Cardiac fibroblast (primary cell): ENCODE data around the gene MYO16.

Experiments used
- DNase-seq, 2 donors: peaks; one replicate each; pipeline versions ENCODE4 v3.0.0 to v3.0.0-alpha.2; 2010; ENCODE audit warnings: low read depth in 2 of 2
- H3K4me3 ChIP-seq, 2 donors: replicated peaks in 1 of 2; 1 replicate in 1 of 2; 2 replicates in 1 of 2; pipeline ENCODE4 v1.5.1; 2011; ENCODE audit warnings: low read depth in 2 of 2, low read length in 2 of 2, mild to moderate bottlenecking in 2 of 2, moderate library complexity in 1 of 2
- TF ChIP-seq, protein P1 (sequence below): IDR thresholded peaks from one replicate; pipeline ENCODE4 v1.5.1; 2011; ENCODE audit warnings: low read depth, mild to moderate bottlenecking, low read length, inconsistent platforms

The MYO16 gene

DNA sequence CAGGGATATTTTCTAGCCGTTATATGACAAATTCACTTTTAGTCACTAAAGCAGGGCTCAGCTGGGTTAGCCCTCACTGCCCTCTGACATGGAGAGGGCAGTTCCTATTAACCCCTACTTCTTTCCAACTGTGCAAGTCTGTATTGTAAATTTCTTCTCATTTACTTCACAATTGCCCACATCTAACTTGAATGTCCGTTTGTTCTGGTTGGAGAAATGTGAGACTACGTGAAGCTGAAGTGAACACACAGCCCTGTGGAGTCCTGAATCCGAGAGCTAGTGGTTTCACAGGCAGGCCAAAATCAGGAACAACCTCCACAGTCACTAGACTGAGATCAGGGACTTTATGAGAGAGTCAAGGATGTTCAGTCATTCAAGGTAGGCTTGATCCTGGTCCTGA lies 4.4 kb upstream of the MYO16 start:
- H3K4me3 ChIP-seq = no peak overlapping the region
- TF ChIP-seq, protein P1, sequence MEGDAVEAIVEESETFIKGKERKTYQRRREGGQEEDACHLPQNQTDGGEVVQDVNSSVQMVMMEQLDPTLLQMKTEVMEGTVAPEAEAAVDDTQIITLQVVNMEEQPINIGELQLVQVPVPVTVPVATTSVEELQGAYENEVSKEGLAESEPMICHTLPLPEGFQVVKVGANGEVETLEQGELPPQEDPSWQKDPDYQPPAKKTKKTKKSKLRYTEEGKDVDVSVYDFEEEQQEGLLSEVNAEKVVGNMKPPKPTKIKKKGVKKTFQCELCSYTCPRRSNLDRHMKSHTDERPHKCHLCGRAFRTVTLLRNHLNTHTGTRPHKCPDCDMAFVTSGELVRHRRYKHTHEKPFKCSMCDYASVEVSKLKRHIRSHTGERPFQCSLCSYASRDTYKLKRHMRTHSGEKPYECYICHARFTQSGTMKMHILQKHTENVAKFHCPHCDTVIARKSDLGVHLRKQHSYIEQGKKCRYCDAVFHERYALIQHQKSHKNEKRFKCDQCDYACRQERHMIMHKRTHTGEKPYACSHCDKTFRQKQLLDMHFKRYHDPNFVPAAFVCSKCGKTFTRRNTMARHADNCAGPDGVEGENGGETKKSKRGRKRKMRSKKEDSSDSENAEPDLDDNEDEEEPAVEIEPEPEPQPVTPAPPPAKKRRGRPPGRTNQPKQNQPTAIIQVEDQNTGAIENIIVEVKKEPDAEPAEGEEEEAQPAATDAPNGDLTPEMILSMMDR = no peak

DNA sequence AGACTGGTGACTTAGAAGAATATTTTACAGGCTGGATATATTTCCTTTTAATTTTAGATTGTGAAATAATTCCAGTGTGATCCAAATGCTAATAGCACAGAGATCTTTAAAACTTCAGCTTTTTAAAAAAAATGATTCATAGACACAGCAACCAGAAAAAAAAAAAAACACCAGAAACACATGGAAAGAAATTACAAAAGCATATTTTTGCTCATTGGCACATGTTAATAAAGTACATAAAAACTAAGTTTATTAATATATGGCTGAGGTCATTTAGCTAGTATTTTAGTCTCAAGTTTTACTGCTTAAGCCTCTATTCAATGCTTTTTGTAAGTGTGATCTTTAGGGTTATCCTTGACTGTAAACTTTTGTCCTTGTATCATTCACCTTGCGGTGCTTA lies 577 bp downstream of the MYO16 start:
- H3K4me3 ChIP-seq = no peak overlapping the region
- TF ChIP-seq, protein P1 = no peak
- no peak for DNase-seq

More for the DNA sequence above, 4.4 kb upstream of the MYO16 start:
- DNase-seq = no peak

DNA sequence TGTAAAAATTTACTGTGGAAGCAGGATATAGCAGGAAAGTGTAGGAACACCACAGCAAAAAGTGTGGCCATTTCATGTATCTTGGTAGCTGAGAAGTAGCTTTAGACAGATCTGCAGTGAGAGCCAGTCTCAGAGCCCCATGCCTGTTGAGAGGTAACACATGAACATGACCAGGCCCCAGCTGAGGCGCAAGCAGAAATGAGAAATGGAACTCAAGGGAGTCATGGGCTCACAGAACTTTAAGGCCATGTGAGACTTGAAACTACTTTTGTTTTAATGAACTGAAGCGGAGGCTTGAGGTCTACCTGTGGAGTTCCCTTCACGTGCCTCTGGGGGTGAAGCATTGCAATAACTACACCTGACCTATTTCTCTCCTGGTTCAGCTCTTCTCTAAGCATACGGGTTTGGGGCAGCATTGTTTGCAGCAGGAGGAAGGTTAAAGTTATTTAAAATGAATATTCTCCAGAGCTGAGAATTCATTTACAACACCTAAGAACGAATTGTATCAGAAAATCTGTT lies 3.3 kb downstream of the MYO16 start:
- no peak for DNase-seq
- TF ChIP-seq, protein P1 = no peak
- H3K4me3 ChIP-seq = no peak overlapping the region

DNA sequence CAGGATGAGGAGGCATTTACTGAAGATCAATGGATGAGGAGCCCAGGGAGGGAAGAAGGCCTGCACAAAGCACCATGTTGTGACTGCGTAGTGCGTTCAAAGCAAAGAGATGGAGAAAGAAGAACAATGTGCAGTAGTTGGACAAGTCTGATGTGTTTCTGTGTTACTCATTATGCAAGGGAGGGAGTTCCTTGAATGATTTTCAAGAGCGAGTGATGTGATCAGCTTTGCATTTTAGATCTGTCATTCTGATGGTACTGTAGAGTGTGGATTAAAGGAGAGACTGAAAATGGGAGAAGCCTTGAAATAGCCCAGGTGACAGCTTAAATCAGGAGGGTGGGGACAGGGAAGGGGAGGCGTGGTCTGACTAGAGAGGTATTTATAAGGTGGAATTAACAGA lies 9.5 kb downstream of the MYO16 start:
- TF ChIP-seq, protein P1 = no peak
- DNase-seq = no peak
- no peak overlapping the region for H3K4me3 ChIP-seq

DNA sequence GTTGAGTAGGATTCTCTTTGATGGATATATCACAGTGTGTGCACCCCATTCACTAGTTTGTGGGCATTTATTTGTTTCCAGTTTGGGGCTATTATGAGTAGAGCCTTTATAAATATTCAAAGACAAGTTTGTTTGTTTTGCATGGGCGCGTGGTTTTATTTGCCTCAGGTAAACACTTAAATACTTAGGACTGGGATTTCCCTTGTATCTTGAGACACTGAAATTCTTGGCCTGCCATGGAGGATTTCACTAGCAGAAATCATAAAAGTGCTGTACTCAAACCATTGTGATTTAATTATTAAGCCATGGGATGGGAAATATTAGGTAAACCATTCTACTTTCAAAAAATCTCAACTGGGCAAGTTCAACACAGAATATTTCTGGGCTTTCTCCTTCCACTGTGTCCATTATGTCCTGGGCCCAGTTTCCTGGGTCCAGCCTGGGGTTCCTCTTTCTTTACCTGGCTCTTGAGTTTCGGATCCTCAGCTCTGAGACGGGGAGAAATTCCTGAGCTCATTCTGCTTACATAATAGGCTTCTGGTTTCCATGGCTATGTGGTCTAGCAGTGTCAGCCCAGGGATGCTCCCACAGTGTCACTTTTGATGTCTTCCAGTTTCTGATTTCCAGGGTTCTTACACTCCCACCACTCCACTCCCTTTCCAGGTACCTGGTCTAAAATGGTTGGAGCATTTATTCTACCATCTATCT lies 14.4 kb downstream of the MYO16 start:
- TF ChIP-seq, protein P1 = no peak
- H3K4me3 ChIP-seq = no peak overlapping the region
- no peak for DNase-seq

DNA sequence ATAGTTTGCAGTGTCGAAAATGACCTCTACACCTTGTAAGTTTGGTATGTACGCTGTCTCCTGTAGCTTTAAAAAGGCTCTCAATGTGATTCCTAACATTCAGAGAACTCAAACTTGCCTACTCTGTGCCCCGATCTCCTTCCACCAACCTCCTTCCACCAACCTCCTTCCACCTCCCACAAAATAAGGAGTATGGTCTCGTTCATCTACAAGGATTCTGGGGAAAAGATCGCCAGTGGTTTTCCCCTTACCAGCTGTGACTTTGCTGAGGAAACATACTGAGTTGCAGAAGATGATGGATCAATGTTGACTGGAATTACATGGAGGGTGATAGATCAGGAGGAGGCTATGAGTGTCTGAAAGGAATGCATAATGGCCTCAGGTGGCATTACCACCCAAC lies 16.0 kb downstream of the MYO16 start:
- TF ChIP-seq, protein P1 = no peak
- no peak overlapping the region for H3K4me3 ChIP-seq
- DNase-seq = no peak
